ENCODE results near the gene KRTAP12-1.
"Not testable (repeated sequence)": the region's sequence is repeated elsewhere in the genome, so short reads cannot be mapped to it uniquely, and the experiment has no call there.

KRTAP12-1 gene

DNA sequence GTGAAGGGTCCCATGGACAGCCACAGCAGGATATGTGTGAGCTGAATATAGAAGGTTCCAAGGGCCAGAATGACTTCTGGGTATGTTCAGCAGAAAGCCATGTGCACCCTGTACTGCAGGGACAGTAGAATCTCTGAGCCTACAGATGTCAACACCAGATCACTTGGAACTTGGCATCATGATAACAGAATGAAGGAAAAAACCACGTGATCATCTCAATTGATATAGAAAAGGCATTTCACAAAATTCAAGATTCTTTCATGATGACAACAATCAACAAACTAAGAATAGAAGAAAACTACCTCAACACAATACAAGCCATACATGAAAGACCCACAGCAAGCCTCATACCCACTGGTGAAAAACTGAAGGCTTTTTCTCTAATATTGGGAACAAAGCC lies 14.4 kb downstream of the KRTAP12-1 start:
- DNase-seq (ENCODE audit: low spot score): no peak

DNA sequence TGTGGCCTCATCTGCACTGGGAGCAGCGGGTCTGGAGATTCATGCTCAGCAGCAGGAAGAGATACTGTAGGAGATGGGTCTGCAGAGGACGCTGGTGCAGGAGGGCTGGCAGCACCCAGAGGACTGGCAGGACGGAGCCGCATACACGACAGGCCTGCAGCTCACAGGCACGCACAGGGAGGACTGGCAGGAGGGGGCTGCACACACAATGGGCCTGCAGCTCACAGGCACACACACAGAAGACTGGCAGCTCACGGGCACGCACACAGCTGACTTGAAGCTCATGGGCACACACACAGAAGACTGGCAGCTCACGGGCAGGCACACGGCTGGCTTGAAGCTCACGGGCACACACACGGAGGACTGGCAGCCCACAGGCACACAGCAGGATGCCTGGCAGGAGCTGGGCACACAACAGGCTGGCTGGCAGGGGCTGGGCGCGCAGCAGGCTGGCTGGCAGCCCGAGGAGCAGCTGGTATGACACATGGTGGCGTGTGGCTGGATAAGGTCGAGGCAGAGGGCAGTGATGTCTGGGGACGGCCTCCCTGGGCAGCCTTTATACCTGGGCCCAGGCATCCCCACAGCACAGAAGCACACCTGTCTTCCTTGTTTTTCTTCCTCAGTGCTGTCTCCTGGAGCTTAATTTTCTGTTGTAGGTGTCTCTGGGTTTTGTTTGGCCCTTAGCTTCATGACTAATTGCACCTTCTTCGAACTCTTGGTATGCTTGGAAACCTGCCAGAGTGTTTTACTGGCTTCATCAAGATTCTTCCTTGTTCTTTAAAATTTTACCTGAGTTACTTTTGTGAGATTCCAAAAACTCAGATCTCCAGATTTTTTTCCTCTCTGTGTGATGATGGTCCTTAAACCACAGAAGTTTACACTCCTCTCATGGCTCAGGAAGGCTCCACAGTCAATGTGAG lies 15.3 kb downstream of the KRTAP12-1 start, which contains the start of gene KRTAP12-2:
KRTAP12-2 (minus strand) TSS at position 527 of the 920 bp plus-strand sequence; CDS start at position 486, 41 bp downstream.
- no peak for DNase-seq (ENCODE audit: low spot score)

DNA sequence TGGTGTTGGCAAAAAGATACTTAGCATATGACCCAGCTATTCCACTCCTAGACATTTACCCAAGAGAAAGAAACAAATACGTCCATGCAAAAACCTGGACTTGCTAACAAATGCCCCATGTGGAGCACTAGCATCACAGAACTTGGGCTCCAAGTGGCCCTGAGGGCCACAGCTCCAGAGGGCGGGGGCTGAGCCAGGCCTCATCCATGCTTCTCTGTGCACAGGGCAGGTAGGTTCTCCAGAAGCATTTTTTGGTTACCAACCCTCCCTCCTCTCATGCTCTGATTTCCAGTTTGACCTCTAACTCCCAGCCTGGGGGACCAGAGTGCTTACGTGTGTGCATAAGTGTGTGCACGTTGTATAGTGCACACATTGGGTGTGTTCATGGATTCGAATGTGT lies 17.3 kb downstream of the KRTAP12-1 start:
- DNase-seq (ENCODE audit: low spot score): no peak

DNA sequence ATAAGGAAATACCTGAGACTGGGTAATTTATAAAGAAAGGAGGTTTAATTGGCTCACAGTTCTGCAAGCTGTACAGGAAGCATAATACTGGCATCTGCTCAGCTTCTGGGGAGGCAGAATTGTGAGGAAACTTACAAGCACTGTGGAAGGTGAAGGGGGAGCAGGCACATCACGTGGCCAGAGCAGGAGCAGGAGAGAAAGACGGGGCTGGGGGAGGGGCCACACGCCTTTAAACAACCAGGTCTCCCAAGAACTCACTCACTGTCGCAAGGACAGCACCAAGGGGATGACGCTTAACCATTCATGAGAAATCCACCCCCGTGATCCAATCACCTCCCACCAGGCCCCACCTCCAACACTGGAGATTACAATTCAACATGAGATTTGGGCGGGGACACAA lies 20.4 kb downstream of the KRTAP12-1 start:
- DNase-seq (ENCODE audit: low spot score): not testable (repeated sequence)

DNA sequence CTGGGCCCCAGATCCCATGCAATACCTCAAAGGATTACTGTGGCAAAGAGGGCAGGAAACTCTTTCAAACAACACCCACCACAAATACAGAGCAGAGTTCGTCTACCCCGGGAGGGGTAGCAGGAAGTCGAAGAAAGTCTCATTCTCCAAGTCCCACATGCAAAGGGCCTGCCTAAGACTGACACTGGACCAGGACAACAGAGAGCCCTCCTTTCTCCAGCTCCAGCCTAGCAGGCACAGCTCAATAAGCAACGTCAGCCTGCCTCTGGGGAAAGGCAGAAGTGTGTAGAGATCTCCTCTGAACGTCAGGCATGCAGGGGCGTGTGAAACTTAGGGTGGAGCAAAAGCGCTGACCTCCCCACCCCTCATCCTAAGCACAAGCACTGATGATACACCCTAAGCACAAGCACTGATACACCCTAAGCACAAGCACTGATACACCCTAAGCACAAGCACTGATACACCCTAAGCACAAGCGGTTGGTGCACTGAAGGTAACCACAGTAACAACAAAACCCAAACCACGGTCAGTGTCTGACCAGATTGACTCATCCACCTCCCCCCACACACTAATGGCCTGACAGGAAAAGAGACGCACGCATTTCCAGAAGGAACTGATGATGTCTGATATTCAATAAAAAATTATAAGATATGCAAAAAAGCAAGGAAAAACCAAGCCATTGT lies 22.9 kb downstream of the KRTAP12-1 start:
- no peak for DNase-seq (ENCODE audit: low spot score)

DNA sequence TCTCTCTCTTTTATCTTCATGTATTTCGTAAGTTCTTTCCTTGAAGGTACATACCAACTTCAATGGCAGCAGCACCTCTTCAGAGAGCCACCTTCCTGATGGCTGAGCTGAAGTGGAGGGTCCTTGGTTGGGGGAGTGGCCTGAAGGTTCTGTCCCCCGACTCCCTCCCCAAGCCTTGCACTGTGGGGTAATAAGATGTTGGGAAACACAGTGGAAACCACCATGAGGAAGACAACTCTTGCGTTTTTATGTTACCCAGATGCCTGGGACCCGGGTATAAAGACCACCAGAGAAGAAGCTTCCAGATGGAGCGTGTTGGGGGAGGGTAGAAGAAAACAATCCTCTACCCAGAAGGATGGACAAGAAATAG lies 23.4 kb downstream of the KRTAP12-1 start:
- no peak for DNase-seq (ENCODE audit: low spot score)

DNA sequence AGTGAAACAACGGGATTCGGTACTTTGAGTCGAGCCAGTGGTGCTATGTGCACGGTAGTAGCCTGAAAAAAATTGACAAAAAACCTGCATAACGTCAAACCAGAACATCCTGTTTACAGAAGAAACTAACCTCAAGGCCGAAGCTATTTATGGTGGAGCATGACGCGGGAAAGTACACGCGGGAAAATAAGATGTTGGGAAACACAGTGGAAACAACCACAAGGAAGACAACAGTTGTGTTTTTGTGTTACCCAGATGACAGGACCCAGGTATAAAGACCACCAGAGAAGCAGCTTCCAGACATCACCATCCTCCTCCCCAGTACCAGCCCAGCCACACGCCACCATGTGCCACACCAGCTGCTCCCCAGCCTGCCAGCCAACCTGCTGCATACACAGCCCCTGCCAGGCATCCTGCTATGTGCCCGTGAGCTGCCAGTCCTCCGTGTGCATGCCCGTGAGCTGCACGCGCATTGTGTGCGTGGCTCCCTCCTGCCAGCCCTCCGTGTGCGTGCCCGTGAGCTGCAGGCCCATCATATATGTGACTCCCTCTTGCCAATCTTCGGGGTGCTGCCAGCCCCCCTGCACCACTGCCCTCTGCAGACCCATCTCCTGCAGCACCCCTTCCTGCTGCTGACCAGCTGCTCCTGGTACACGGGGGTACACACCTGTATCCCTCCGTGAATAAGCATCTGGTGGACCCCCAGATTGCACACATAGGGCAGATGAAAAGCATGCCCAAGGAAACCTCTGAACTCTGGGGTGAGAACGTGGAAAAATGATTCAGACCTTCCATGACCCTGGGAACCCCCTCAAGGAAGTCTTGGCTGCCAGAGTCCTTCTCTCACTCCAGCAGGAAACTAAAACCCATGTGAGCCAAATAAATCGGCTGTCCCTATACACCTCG lies 24.1 kb downstream of the KRTAP12-1 start, which contains the start of gene KRTAP12-3:
KRTAP12-3 (plus strand) TSS at position 298 of the 906 bp plus-strand sequence; CDS start at position 346, 48 bp downstream.
- no peak for DNase-seq (ENCODE audit: low spot score)

DNA sequence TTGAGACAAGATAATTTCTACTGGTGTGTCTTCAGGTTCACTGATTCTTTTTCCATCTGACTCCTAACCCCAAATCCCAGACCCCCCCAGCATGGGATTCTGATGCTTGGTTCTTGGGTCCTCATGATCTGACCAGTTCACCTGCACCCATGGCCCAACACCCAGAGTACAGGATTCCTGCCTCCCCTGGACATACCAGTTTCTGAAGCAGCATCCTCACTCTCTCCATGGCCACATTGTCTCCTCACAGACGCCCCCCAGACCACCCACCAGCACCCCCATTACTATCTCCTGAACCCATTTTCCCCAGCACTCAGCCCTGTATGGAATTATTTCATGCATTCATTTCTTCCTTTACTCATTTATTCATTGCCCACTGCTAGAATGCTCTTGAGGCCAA lies 25.1 kb downstream of the KRTAP12-1 start:
- no peak for DNase-seq (ENCODE audit: low spot score)

DNA sequence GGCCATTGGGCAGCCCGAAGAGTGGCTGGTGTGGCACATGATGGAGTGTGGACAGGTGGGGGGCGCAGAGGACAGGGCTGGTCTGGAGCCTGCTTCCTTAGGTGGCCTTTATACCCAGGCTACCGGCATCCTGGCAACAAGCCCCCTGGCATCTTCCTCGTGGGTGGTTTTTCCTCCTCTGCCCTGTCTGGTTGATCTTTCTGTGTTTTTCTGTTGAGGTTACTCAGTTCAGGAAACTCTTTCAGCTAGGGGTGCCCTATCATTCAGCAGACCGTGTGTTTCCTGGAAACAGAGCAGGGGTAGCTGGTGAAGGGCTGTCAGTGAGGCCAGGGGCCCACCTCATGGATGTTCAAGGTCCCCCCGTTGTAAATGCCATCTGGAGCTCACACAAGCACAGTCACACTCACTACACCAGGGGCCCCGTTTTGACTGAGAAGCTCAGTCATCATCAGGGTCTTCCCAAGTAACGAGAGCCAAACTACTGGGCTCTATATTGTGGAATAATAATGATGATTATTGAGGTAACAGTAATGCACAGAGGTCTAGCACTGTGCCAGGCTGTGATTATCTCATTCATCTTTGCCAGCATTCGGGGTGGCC lies 27.3 kb downstream of the KRTAP12-1 start, which contains the start of gene KRTAP12-4:
KRTAP12-4 (minus strand) TSS at position 84 of the 600 bp plus-strand sequence; CDS start at position 39, 45 bp downstream.
- DNase-seq (ENCODE audit: low spot score): no peak

DNA sequence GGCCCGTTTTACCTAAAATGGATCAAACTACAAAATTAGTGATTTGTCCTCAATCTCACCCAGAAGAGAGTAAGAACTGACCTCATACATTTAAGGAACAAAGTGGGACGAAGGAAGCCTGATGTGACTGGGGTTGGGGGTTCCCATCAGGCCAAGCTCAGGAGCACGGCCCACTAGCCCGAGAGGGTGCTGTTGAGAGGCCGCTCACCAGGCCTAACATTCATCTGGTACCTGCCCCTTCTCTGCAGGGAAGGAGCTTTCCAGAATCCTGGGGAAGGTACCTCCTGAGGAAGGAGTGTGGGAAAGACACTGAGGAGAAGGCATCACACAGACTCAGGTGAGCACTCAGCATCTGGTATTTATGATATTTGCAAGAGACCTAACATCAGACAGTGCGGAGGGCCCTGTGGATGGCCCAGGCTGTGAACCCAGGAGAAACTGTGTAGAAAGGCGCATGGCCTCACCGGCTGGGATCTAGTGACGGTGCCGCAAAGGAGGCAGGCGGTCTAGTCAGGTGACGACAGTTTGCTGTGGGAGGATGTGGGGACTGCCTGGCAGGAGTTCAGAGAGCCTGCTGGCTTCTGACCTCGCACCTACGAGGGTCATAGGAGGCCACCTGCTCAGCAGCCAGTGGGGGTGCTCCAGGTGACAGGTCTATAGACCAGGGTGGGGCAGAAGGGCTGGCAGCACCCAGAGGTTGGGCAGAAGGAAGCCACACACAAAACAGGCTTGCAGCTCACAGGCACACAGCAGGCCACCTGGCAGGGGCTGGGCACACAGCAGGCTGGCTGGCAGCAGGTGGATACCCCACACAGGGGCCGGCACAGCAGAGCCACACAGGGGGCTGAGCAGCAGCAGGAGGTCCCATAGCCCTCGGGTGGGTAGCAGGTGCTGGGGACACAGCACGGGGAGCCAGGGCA lies 28.0 kb downstream of the KRTAP12-1 start:
- no peak for DNase-seq (ENCODE audit: low spot score)

DNA sequence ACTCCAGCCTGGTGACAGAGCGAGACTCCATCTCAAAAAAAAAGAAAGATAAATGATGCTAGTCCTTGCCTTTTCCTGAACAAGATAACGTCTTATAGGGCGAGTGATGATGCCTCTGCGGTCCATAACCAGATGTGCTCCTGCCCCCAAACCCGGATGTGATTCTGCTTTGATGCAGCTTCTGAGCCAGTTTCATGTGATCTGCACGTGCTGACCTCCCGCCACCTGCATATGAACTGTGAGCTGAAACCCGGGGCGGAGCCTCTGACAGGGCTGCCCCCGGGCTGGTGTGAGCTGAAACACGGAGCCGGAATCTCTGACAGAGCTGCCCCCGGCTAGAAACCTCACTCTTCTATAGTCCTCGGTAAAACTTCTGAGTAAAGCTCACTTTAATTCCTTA lies 28.8 kb downstream of the KRTAP12-1 start:
- DNase-seq (ENCODE audit: low spot score): no peak

DNA sequence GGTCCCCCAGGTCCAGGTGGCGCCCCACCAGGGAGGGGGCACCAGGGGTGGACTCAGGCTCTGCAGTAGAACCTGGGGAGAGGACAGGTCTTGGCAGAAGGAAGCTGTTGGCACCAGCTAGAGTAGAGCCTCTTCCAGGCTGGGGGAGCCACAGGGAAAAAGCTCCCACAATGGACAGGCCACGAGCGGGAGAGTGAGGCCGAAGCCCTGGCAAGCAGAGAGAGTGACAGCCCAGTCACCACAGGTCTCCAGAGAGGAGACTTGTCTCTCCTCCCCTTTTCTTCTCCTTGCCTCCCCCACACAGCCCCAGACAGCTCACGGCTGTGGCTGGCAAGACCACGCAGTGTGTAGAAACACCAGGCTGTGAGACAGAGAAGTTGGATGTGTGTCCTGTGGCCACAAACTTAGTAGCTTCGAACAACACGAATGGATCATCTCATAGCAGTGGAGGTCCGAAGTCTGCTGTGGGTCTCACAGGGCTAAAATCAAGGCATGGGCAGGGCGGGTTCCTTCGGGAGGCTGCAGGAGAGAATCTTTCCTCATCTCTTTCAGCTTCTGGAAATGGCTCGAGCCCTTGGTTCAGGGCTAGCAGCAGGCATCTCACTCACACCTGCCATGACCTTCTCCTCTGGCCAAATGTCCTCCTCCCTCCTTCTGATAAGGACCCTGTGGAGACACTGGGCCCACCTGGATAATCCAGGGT lies 30.8 kb downstream of the KRTAP12-1 start:
- DNase-seq (ENCODE audit: low spot score): no peak

DNA sequence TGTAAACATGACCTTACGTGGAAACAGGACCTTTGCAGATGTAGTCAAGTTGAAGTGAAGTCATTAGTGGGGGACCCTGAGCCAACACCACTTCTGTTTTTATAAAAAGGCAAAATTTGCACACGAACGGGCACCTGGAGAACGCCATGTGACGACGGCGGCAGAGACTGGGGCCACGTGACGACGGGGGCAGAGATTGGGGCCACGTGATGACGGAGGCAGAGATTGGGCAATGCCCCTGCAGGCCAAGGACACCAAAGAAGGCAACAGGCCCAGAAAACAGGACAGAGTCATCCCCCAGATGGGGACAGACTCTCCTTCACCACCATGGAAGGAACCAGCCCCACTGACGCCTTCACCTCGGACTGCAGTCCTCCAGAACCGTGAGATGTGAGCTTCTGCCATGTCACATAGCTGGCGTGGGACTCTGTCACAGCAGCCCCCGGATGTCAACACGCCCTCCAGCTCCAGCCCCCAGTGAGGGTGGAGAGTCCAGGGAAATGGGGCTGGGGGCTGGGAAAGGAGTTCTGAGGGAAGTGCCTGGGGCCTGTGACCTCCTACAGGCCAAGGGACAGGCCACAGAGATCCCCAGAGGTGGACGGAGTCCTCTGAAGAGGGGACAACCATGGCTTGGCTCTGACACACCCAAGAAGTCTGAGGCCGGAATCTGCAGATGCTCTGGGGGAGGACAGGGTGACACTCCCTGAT lies 31.5 kb downstream of the KRTAP12-1 start:
- no peak for DNase-seq (ENCODE audit: low spot score)

DNA sequence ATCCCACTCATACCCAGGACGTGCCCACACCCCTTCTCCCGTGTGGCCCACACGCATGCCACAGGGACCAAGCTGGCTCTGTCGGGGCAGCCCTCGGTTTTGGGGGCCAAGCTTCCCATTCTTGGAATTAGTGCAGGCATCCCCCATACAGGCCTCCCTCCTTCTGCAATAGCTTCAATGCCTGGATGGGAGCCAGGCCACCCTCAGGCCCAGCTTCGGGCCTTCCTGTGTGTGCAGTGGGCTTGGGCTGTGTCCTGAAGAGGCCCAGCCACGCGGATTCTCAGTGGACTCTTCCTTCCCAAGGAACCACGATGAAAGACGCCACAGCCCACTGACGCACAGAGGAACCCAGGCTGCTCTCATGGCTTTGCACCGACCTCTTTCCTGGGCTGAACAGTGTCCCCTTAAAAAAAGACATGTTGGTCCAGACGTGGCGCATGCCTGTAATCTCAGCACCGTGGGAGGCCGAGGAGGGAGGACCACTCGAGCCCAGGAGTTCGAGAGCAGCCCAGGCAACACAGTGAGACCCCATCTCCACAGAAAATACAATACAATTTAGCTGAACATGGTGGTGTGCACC lies 32.4 kb downstream of the KRTAP12-1 start:
- DNase-seq (ENCODE audit: low spot score): no peak

DNA sequence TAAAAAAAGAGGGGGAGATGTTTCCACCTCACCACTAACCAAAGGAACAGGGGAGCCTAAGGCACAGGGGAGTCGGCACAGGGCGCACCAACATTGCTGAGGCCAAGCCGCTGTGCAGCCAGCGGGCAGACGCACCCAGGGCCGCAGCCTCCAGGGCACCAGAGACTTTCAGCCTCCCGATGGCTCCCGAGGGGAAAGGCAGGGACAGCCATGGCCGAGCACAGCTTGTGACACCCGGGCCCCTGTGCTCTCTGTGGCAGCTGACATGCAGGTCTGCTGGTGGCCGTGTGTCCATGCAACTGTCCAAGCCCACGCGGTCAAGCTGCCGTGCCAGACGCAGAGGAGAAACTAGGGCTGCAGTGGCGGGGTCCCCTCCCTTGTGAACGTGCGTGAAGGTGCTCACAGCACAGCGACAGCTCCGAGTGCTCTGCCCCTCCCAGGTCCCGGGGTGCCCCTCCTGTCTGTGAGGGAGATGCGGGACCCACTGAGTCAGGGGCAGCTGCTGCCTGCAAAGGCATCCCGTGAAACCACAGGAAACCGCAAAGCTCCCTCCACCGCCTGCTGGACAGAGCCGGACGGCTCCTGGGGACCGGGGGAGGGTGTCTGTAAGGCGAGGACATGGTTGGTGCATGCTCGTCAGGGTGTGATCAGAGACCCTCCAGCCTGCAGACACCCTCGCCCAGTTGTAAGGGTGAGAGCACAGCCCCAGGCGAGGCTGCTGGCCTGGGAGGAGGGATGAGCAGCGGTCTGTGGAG lies 33.2 kb downstream of the KRTAP12-1 start:
- DNase-seq (ENCODE audit: low spot score): no peak

DNA sequence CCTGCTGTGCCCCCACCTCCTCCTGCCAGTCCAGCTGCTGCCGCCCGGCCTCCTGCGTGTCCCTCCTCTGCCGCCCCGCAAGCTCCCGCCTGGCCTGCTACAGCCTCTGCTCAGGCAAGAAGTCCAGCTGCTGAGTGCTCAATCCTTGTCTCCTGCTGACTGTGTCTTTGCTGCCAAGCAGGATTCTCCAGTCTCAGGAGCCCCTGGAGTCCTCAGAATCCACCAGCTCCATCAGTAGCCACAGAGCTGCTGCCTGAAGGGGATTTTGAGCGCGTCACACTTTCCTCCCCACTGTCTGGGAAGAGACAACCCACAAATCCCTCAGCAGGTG lies 34.8 kb downstream of the KRTAP12-1 start:
- no peak for DNase-seq (ENCODE audit: low spot score)

DNA sequence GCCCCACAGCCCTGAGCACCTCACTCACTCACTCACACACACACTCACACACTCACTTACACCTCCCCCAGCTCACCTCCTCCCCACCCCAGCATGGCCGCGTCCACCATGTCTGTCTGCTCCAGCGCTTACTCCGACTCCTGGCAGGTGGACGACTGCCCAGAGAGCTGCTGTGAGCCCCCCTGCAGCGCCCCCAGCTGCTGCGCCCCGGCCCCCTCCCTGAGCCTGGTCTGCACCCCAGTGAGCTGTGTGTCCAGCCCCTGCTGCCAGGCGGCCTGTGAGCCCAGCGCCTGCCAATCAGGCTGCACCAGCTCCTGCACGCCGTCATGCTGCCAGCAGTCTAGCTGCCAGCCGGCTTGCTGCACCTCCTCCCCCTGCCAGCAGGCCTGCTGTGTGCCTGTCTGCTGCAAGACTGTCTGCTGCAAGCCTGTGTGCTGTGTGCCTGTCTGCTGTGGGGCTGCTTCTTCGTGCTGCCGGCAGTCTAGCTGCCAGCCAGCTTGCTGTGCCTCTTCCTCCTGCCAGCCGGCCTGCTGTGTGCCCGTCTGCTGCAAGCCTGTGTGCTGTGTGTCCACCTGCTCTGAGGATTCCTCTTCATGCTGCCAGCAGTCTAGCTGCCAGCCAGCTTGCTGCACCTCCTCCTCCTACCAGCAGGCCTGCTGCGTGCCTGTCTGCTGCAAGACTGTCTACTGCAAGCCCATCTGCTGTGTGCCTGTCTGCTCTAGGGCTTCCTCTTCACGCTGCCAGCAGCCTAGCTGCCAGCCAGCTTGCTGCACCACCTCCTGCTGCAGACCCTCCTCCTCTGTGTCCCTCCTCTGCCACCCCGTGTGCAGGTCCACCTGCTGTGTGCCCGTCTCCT lies 35.4 kb downstream of the KRTAP12-1 start, which contains the start of gene KRTAP10-11:
KRTAP10-11 (plus strand) TSS at position 49 of the 856 bp plus-strand sequence; CDS start at position 94, 45 bp downstream.
- not testable (repeated sequence) for DNase-seq (ENCODE audit: low spot score)

Data from hematopoietic multipotent progenitor cell treated with erythropoietin and hydrocortisone succinate and interleukin-3 and kit ligand, for 17 days (in vitro differentiated cells).